ENCODE results near the gene SMIM3. TPM values are rescaled to one million over a fixed set of nuclear protein-coding genes. Genes with fewer than 3 reads are reported as not detected.
"Not testable (repeated sequence)": the region's sequence is repeated elsewhere in the genome, so short reads cannot be mapped to it uniquely, and the experiment has no call there.

Gene SMIM3
- total RNA-seq, 4 donors from 2014 or later = 143 to 221 (median 188) TPM

DNA sequence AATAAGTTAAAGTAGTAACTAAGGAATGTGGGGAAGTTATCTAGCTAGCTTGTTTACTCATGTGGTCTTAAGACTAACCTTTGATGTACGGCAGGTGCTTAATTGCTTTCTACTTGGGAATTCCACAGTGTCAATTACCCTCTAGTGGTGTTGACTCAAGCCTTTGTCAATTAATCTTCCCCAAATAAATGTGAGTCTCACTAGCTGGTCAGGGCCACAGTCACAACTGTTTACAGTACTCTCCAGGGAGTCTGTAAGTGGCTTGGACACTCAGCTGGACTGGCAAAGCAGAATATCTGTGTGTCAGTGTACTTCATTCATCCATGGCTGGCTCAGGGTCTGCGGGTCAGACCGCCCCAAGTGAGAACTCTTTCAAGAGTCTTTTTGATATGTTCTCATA, 30.8 kb downstream of the SMIM3 start:
- TF ChIP-seq, protein P1, sequence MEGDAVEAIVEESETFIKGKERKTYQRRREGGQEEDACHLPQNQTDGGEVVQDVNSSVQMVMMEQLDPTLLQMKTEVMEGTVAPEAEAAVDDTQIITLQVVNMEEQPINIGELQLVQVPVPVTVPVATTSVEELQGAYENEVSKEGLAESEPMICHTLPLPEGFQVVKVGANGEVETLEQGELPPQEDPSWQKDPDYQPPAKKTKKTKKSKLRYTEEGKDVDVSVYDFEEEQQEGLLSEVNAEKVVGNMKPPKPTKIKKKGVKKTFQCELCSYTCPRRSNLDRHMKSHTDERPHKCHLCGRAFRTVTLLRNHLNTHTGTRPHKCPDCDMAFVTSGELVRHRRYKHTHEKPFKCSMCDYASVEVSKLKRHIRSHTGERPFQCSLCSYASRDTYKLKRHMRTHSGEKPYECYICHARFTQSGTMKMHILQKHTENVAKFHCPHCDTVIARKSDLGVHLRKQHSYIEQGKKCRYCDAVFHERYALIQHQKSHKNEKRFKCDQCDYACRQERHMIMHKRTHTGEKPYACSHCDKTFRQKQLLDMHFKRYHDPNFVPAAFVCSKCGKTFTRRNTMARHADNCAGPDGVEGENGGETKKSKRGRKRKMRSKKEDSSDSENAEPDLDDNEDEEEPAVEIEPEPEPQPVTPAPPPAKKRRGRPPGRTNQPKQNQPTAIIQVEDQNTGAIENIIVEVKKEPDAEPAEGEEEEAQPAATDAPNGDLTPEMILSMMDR (IDR thresholded peaks at IDR 0.05; ENCODE audit: low read depth) = no peak

DNA sequence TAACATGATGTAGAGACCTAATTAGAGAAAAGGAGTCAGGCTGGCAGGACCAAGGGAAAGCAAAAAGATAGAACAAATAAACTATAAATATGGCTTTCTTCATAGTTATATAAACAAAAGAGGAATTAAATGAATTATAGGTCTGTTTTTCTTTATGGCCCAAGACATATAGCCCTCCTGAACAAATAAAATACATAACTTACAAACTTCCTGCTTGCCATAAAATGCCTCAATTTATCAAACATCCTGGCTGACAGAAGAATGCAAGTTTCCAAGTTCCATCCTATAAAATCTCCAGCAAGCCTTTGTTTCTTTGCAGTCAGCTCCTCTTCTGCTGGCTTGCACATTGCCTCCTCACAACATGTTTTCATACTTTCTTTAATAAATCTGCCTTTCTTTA, 36.5 kb downstream of the SMIM3 start:
- TF ChIP-seq, protein P1 (IDR thresholded peaks at IDR 0.05; ENCODE audit: low read depth) = no peak

DNA sequence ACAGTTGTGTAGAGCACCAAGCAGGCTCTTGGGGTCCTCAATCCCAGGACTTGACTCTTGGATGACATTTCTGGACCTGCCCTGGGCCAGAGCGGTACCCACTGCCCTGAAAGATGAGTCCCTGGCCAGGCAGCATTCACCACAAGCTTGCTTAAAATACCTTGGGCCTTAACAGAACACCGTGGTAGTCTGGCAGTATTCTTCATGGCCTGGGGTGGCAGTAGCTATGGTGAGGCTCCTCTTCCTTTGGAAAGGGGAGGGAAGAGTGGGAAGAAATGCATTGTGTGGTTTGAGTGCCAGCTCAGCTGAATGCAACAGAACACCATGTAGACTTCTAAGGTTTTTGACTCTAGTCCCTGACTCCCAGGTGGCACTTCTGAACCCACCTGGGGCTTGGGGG, 38.4 kb downstream of the SMIM3 start:
- TF ChIP-seq, protein P1 (IDR thresholded peaks at IDR 0.05; ENCODE audit: low read depth) = no peak

DNA sequence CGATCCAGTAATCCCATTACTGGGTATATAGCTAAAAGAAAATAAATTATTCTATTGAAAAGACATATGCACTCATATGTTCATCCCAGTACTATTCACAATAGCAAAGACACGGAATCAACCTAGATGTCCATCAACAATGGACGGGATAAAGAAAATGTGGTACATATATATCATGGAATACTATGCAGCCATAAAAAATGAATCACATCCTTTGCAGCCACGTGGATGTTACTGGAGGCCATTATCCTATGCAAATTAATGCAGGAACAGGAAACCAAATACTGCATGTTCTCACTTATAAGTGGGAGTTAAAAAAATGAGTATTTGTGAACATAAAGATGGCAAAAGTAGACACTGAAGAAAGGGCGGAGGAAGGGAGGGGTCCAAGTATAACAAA, 51.2 kb downstream of the SMIM3 start:
- TF ChIP-seq, protein P1 (IDR thresholded peaks at IDR 0.05; ENCODE audit: low read depth) = no peak

DNA sequence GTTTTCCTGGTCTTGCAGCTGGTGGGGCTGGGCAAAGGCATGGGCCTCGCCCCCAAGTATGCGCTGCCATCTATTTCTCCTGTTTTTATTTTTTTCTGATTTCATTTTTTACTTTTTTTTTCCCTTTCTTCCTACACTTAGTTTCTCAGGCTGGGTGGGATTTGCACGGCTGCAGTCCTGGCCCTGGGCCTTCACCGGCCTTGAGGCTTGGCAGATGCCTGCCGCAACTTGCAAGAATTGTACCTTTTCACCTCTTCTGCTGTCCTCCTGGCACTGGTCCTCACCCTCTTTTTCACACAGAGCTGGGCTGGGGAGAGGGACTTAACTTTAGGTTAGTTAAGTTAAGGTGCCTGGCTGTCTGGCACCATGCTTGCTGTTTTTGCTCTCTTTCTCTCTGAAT, 57.5 kb downstream of the SMIM3 start:
- TF ChIP-seq, protein P1 (IDR thresholded peaks at IDR 0.05; ENCODE audit: low read depth) = no peak

DNA sequence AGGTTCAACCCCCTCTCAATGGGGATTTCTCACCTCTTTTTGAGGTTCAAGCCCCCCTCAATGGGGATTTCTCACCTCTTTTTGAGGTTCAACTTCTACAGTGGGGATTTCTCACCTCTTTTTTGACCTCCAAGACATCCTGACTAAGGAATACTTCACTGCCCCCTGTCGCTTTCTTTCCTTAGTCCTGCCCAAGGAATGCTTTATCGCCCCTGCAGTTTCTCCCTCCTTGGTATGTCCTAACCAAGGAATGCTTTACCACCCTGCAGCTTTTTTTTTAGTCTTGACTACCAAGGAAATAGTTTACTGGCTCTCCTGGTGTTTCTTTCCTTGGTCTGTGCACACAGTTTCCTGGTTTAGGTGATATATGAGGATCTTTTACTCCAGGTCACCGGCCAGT, 58.1 kb downstream of the SMIM3 start:
- TF ChIP-seq, protein P1 (IDR thresholded peaks at IDR 0.05; ENCODE audit: low read depth) = no peak

DNA sequence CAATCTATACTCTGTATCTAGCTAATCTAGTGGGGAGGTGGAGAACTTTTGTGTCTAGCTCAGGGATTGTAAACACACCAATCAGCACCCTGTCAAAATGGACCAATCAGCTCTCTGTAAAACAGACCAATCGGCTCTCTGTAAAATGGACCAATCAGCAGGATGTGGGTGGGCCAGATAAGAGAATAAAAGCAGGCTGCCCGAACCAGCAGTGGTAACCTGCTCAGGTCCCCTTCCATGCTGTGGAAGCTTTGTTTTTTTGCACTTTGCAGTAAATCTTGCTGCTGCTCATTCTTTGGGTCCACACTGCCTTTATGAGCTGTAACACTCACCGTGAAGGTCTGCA, 67.7 kb downstream of the SMIM3 start, which contains the start of gene IRGM:
Gene IRGM (plus strand): TSS at position 214 of the 346 bp plus-strand sequence. CDS start 1,603 bp downstream, outside the sequence.
- TF ChIP-seq, protein P1 (IDR thresholded peaks at IDR 0.05; ENCODE audit: low read depth) = not testable (repeated sequence)

Other genes starting within 250 kb of the SMIM3 start
- 10 to 100 TPM; 12.2 to 40.7 (median 21.4) TPM for gene SYNPO, start 138.1 kb upstream of the SMIM3 start, total RNA-seq
- gene MYOZ3, start 117.5 kb upstream of the SMIM3 start, total RNA-seq = under 1 TPM in 1 of 4 donors, not detected in 3; 0.22 TPM
- 10 to 100 TPM; 32.8 to 35.5 (median 34.4) TPM for gene RBM22, start 77.7 kb upstream of the SMIM3 start, total RNA-seq
- 10 to 100 TPM; 57.3 to 93.9 (median 76.5) TPM for gene DCTN4, start 19.7 kb upstream of the SMIM3 start, total RNA-seq
- gene IRGM, start 67.8 kb downstream of the SMIM3 start, total RNA-seq = under 1 TPM in 2 of 4 donors, not detected in 2; 0.44 to 0.98 TPM
- 1 to 10 TPM; 2.4 to 4.9 (median 3.5) TPM for gene ZNF300, start 126.2 kb downstream of the SMIM3 start, total RNA-seq
- over 10,000 TPM in 1 of 4 donors, 1,000 to 10,000 TPM in 3; 5,163 to 10,140 (median 6,795) TPM for gene GPX3, start 241.8 kb downstream of the SMIM3 start, total RNA-seq

Measured in subcutaneous adipose tissue (tissue), 4 donors.